ENCODE measurements around the gene ZNF275.

DNA sequence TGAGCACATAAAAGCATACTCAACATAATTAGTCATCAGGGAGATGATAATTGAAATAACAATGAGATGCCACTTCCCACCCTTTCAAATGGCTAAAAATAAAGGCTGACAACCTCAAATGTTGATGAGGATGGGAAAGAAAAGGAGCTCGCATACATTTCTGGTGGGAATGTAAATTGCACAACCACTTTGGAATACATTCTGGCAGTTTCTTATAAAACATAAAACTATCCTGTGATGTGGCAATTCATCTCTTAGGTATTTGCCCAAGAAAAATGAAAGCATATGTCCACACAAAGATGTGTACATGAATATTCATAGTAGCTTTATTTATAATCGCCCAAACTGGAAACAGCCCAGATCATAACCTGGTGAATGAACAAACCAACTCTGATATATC is 687 bp upstream of the ZNF275 start:
- TF ChIP-seq EGR1 (IDR thresholded peaks at IDR 0.05; ENCODE audit: borderline replicate concordance, low read depth, low read length) = no peak
- no peak for TF ChIP-seq YY1 (IDR thresholded peaks at IDR 0.05; ENCODE audit: low read depth, low read length)

All from H1 (cell line).